WI38 (cell line): ENCODE results near the gene AHSG.

ENCODE experiments used
- H3K4me3 ChIP-seq: 2 replicates; pipeline ENCODE4 v1.5.1; 2011; ENCODE audit warnings: low read depth, mild to moderate bottlenecking, control low read depth, low read length
- TF ChIP-seq, protein P1 (sequence below): IDR thresholded peaks from 2 replicates; pipeline ENCODE4 v1.5.1; 2012; ENCODE audit warnings: low read depth, mild to moderate bottlenecking, control low read depth, low read length

The AHSG gene

DNA sequence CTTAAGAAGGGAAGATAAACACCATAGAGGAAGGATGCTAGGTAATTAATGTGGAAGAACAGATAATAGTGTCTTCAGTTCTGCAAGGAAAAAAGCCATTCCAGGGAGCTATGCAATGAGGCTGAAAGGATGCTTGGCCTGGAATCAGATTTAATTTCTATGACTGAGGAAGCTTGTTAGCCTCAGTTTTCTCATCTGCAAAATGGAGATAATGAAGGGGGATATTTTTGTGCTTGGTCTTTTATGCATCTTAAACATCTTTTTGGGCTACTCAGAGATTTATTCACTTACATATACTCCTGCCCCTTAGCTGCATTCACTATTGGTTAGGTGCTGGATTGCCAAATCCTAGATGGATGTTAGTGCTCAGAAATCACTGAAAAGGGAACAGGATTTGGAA, 25.7 kb upstream of the AHSG start:
- H3K4me3 ChIP-seq = no peak overlapping the region
- TF ChIP-seq, protein P1, sequence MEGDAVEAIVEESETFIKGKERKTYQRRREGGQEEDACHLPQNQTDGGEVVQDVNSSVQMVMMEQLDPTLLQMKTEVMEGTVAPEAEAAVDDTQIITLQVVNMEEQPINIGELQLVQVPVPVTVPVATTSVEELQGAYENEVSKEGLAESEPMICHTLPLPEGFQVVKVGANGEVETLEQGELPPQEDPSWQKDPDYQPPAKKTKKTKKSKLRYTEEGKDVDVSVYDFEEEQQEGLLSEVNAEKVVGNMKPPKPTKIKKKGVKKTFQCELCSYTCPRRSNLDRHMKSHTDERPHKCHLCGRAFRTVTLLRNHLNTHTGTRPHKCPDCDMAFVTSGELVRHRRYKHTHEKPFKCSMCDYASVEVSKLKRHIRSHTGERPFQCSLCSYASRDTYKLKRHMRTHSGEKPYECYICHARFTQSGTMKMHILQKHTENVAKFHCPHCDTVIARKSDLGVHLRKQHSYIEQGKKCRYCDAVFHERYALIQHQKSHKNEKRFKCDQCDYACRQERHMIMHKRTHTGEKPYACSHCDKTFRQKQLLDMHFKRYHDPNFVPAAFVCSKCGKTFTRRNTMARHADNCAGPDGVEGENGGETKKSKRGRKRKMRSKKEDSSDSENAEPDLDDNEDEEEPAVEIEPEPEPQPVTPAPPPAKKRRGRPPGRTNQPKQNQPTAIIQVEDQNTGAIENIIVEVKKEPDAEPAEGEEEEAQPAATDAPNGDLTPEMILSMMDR = no peak

DNA sequence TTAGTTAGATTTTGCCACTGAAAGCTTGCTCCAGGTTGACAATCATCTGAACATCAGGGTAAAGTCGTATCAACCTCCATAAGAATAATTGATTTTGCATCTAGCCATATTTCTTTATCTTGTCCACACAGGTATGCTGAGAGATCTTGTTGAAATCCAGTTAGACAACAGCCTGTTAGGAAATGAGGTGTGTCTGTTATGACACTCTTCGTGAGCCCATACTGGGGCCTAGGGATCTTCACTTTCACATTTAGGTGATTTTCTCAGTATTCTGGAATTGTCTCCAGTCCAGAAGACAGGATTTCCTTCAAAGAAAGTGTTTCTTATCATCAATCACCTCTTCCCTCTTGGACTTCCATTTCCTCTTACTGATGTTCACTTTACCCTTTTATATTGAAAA, 24.2 kb upstream of the AHSG start:
- H3K4me3 ChIP-seq = no peak overlapping the region

DNA sequence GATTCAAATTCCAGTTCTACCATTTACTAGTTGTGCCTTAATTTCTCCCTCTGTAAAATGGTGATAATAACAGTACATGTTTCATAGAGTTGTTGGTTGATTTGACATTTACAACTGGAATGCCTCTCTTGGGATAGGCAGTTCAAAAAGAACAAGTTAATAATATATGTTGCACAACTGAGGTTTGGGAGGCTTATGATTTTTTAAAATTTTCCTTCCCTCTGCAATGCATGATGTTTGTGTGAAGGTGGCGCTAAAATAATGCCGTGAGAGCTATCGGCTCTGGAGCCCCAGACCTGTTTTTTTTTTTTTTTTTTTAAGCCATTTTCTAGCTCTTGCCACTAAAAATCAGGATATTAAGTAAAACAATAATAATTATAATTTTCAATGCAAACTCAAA, 23.7 kb upstream of the AHSG start:
- TF ChIP-seq, protein P1 = no peak
- H3K4me3 ChIP-seq = no peak overlapping the region

More for the DNA sequence above, 24.2 kb upstream of the AHSG start:
- TF ChIP-seq, protein P1 = no peak

DNA sequence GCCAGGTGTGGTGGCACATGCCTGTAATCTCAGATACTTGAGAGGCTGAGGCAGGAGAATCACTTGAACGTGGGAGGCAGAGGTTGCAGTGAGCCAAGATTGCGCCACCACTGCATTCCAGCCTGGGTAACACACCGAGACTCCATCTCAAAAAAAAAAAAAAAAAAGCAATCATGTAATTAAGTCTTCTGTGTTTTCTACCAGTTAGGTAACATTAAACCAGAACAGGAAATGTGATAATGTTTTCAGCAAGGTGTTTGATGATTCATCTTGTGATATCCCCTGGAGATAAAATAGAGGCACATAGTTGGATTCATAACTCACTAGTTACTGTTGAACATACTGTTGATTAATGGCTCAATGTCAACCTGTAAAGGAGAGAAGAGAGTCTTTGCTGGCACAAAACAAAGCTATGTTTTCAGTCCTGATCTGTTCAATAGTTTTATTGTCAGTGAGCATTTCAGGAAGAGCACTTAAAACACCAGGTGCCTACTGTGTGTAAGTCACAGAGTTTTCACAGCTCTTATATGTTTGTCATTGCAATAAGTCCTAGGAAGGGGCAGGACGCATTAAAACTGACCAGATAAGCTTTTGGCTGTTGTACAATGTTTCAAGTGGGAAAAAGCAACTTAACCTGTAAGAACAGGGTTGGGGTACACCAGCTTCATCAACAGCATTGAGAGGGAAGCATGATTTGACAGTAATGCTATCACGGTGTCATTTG, 22.8 kb upstream of the AHSG start:
- TF ChIP-seq, protein P1 = no peak
- H3K4me3 ChIP-seq = no peak overlapping the region

DNA sequence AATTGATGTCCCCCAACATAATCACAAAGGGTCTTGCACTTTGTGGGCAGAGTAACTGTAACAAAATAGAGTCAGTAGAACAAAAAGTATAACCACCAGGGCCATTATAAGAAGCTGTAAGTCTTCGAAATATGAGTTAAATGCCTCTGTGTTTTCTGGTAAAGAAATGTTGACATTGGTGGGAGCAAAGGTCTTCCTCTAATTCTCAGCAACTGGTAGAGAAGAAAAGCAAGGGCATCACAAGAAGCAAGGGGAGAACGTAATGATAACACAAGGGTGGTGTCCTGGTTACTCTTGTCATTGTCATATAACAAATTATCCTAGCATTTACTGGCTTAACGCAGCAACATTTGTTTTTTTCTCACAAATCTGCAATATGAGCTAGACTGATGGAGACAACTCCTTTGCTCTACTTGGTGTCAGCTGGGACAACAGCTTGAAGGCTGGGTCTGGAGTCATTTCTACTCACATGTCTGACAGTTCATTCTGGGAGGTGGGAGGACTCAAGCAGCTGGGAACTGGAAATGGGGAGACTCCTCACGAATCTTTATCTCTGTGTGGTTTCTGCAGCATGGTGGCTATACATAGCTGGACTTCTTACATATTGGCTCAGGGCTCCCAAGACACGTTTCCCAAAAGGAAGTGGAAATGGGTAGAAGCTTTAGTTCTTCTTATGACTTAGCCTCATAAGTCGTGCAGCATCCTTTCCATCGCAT, 22.1 kb upstream of the AHSG start:
- TF ChIP-seq, protein P1 = no peak
- no peak overlapping the region for H3K4me3 ChIP-seq

DNA sequence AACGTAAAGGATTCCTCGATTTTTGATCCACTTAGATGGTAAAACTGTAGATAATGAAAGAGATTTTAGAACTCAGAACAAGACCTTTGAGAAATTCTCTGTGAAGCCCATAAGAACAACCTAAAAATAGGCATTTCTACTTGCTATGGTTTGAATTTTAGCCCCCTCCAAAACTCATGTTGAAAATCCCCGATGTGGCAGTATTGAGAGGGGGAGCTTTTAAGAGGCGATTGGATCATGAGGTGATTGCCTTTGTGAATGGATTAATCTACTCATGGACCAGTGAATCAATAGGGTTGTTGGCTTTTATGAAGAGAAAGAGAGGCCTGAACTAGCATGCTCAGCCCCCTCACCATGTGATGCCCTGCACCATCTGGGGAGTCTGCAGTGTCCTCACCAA, 20.2 kb upstream of the AHSG start:
- TF ChIP-seq, protein P1 = no peak

DNA sequence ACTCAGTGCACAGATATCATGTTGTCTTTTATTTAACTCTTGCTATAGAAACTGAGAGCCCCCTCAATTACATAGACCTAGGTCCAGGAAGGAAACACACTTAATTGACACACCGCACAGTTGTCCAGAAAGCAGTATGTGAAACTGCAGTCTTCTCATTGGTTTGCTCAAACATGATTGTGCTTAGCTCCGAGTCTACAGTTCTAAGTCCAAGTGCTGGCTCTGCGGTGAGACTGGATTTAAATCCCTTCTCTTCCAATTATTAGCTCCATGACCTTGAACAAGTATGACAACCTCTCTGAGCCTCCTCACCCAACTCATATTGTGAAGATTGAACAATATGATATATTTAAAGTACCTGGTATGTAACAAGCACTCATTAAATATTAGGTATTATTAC, 19.0 kb upstream of the AHSG start:
- no peak overlapping the region for H3K4me3 ChIP-seq
- TF ChIP-seq, protein P1 = no peak

More for the DNA sequence above, 20.2 kb upstream of the AHSG start:
- no peak overlapping the region for H3K4me3 ChIP-seq
